Neutrophil (primary cell): ENCODE measurements around the gene TMEM132D.

Experiments
- H3K27ac ChIP-seq: fragments of 200-600 bp; sonication (generic); 2 replicates; pipeline ENCODE4 v1.5.1; 2016; ENCODE audit warnings: mild to moderate bottlenecking, moderate library complexity
- H3K27me3 ChIP-seq: fragments of 200-600 bp; sonication (generic); 2 replicates; pipeline ENCODE4 v1.6.0; 2016; ENCODE audit warnings: mild to moderate bottlenecking
- H3K36me3 ChIP-seq: fragments of 200-600 bp; sonication (generic); 2 replicates; pipeline ENCODE4 v1.5.1; 2017
- H3K4me1 ChIP-seq, 2 experiments: fragments of 200-600 bp in 1 of 2; sonication (generic) in 1 of 2; 1 replicate in 1 of 2; 2 replicates in 1 of 2; pipeline versions ENCODE4 v1.5.1 to v1.6.1; 2013 to 2016; ENCODE audit warnings: low read depth in 1 of 2, low read length in 1 of 2, mild to moderate bottlenecking in 1 of 2, moderate library complexity in 1 of 2; ENCODE audit not compliant: control insufficient read depth in 1 of 2, insufficient read depth in 1 of 2
- H3K4me3 ChIP-seq, 2 experiments: fragments of 200-600 bp in 1 of 2; sonication (generic) in 1 of 2; 1 replicate in 1 of 2; 2 replicates in 1 of 2; pipeline ENCODE4 v1.5.1; 2013 to 2016; ENCODE audit warnings: low read depth in 1 of 2, low read length in 1 of 2, mild to moderate bottlenecking in 1 of 2, moderate library complexity in 1 of 2
- H3K9me3 ChIP-seq: fragments of 200-600 bp; sonication (generic); 2 replicates; pipeline ENCODE4 v1.5.1; 2016
- TF ChIP-seq, protein P1 (sequence below): fragments of 200-600 bp; sonication (generic); IDR thresholded peaks from 2 replicates; pipeline ENCODE4 v1.5.1; 2016; ENCODE audit warnings: antibody characterized with exemption

The TMEM132D gene

DNA sequence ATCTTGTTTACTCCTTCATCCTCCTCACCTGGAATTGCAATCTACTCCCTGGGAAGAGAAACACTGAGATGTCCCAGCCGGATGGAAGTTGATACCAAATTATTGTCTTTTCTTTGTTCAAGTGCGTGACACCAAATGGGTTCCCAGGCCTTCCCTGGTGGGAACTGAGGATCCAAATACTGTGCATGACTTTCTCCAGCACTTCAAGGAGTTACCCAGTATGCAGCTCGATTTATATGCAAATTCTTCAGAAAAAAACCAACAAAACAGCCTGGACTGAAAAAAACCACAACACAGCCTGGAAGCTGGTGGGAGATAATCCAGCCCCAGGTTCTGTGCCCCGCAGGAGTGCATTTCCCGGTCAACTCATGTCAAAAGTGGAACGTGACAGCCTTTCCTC lies 740.0 kb downstream of the TMEM132D start:
- no peaks in the 10 kb centered on the region for H3K9me3 ChIP-seq
- TF ChIP-seq, protein P1, sequence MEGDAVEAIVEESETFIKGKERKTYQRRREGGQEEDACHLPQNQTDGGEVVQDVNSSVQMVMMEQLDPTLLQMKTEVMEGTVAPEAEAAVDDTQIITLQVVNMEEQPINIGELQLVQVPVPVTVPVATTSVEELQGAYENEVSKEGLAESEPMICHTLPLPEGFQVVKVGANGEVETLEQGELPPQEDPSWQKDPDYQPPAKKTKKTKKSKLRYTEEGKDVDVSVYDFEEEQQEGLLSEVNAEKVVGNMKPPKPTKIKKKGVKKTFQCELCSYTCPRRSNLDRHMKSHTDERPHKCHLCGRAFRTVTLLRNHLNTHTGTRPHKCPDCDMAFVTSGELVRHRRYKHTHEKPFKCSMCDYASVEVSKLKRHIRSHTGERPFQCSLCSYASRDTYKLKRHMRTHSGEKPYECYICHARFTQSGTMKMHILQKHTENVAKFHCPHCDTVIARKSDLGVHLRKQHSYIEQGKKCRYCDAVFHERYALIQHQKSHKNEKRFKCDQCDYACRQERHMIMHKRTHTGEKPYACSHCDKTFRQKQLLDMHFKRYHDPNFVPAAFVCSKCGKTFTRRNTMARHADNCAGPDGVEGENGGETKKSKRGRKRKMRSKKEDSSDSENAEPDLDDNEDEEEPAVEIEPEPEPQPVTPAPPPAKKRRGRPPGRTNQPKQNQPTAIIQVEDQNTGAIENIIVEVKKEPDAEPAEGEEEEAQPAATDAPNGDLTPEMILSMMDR, result no peak
- no peak overlapping the region for H3K27ac ChIP-seq
- no peaks in the 10 kb centered on the region for H3K4me1 ChIP-seq
- no peaks in the 10 kb centered on the region for H3K36me3 ChIP-seq
- H3K27me3 ChIP-seq, result no peaks in the 10 kb centered on the region
- H3K4me3 ChIP-seq, result no peak overlapping the region

DNA sequence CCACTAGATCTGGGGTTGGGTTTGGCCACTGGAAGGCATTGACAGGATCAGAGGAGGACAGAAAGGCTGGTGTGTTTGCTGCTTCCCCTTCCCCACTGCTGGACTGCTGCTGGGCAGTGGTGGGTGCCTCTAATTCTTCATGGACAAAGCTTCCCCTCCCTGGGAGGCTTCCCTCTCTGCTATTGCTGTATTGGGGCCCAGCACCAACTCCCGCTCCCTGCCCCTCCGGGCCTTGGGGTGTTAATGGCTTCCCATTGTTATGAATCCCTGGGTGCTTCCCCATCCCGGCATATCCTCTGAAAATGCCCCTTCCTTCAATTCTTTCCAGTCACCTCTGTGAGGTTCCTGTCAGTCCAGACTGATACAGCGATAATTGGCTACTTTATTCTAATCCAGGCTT lies 740.4 kb downstream of the TMEM132D start:
- Histone ChIP-seq H3K9me3 (no peaks in the 10 kb centered on the region), H3K27ac (no peak overlapping the region), H3K4me3 (no peak overlapping the region), H3K36me3 (no peaks in the 10 kb centered on the region), H3K4me1 (no peaks in the 10 kb centered on the region), H3K27me3 (no peaks in the 10 kb centered on the region)
- TF ChIP-seq, protein P1, result no peak

DNA sequence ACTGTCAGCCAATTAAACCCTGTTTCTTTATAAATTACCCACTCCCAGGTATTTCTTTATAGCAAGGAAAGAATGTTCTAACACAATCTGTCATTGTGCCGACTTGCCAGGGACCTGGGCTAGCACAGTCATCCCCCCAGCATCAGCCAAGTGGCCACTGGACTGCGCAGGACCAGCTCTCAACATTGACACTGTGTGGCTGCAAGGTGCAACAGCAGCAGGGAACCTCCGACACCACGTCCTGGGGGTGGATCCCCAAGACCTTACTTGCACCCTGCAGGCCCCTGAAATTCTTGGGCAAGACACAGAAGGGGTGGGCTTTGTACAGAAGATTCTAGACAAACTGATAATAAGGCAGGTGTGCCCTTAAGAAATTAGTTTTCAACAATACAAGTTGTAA lies 741.0 kb downstream of the TMEM132D start:
- Histone ChIP-seq H3K9me3 (no peaks in the 10 kb centered on the region), H3K4me3 (no peak overlapping the region), H3K27me3 (no peaks in the 10 kb centered on the region), H3K27ac (no peak overlapping the region), H3K36me3 (no peaks in the 10 kb centered on the region), H3K4me1 (no peaks in the 10 kb centered on the region)
- TF ChIP-seq, protein P1, result no peak

DNA sequence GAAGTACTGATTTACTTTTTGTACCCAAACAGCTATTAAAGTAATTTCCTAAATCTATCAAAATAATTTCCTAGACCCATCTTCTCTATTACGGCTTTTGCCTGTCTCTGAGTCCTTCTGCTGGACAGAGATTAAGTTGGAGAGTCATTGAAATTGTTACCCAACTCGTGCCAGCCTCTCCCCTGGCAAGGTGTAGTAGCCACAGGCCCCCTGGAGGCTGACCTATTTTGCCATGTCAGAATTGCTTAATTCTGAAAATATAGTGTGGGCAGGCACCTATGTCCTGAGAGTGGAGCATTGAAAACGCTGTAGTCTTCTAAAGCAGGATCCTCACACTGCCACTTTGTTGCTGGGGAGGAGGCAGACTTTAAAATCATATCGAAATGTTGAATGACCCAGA lies 742.3 kb downstream of the TMEM132D start:
- TF ChIP-seq, protein P1, result no peak
- Histone ChIP-seq H3K9me3 (no peaks in the 10 kb centered on the region), H3K4me1 (no peaks in the 10 kb centered on the region)

DNA sequence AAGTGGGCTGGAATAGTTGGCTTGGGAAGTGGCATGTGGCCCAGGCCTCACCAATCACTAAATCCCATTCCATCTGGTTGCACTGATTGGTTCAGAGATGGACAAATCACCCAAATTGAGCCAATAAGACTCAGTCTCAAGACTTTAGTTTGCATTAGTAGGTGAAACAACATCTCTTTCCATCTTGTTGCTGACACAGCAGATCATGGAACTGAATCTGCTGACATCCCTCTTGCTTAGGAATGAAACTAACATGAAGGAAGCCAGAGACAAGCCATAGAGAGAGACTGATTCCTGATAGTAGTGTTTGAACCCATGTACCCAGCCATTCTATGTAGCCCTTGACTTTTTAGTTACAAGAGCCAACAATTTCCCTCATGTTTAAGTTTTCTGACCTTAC lies 743.5 kb downstream of the TMEM132D start:
- no peak overlapping the region for H3K4me3 ChIP-seq
- no peaks in the 10 kb centered on the region for H3K27me3 ChIP-seq
- no peak overlapping the region for H3K27ac ChIP-seq
- TF ChIP-seq, protein P1, result no peak
- H3K36me3 ChIP-seq, result no peaks in the 10 kb centered on the region
- H3K9me3 ChIP-seq, result no peaks in the 10 kb centered on the region
- no peaks in the 10 kb centered on the region for H3K4me1 ChIP-seq

More for the DNA sequence above, 742.3 kb downstream of the TMEM132D start:
- Histone ChIP-seq H3K4me3 (no peak overlapping the region), H3K27ac (no peak overlapping the region), H3K36me3 (no peaks in the 10 kb centered on the region), H3K27me3 (no peaks in the 10 kb centered on the region)
